SK-N-SH treated with all-trans-retinoic acid at 6 μM for 48 hours (cell line): ENCODE data around the gene SPATA3.

Source experiments
- ATAC-seq: fragments of 200-7000 bp; cut with Tn5 transposase; 3 replicates; pipeline ENCODE4 v1.9.1; 2020; ENCODE audit warnings: mild to moderate bottlenecking, moderate library complexity
- ARNTL ChIP-seq: fragments of 450-650 bp; formaldehyde crosslinking; IDR thresholded peaks from 2 replicates; pipeline ENCODE4 v1.5.0; 2020; ENCODE audit warnings: low read depth, mild to moderate bottlenecking, moderate library complexity, borderline replicate concordance
- CSDC2 ChIP-seq: fragments of 250-450 bp; sonication (Bioruptor Pico); IDR thresholded peaks from 2 replicates; pipeline ENCODE4 v1.5.0; 2020; ENCODE audit warnings: mild to moderate bottlenecking, moderate library complexity
- ESRRG ChIP-seq: fragments of 250-450 bp; sonication (Bioruptor Pico); IDR thresholded peaks from 2 replicates; pipeline ENCODE4 v1.6.1; 2021; ENCODE audit warnings: mild to moderate bottlenecking
- GLIS3 ChIP-seq: fragments of 250-450 bp; sonication (Bioruptor Pico); IDR thresholded peaks from 2 replicates; pipeline ENCODE4 v1.5.0; 2020; ENCODE audit warnings: mild to moderate bottlenecking, moderate library complexity
- ISL1 ChIP-seq: fragments of 250-450 bp; sonication (Bioruptor Pico); IDR thresholded peaks from 2 replicates; pipeline ENCODE4 v2.1.2; 2022; ENCODE audit warnings: mild to moderate bottlenecking, moderate library complexity
- OSR1 ChIP-seq: fragments of 250-450 bp; sonication (Bioruptor Pico); IDR thresholded peaks from 2 replicates; pipeline ENCODE4 v1.8.0; 2022; ENCODE audit warnings: moderate library complexity, mild to moderate bottlenecking, inconsistent platforms
- PPARA ChIP-seq: fragments of 250-450 bp; sonication (Bioruptor Pico); IDR thresholded peaks from 2 replicates; pipeline ENCODE4 v1.5.0; 2020; ENCODE audit warnings: mild to moderate bottlenecking, borderline replicate concordance
- RARB ChIP-seq: fragments of 250-450 bp; sonication (Bioruptor Pico); IDR thresholded peaks from 2 replicates; pipeline ENCODE4 v1.8.0; 2021; ENCODE audit warnings: mild to moderate bottlenecking, moderate library complexity
- SNAI2 ChIP-seq: fragments of 250-450 bp; sonication (Bioruptor Pico); IDR thresholded peaks from 2 replicates; pipeline ENCODE4 v1.5.0; 2020; ENCODE audit warnings: mild to moderate bottlenecking, moderate library complexity
- TCF4 ChIP-seq: fragments of 250-450 bp; sonication (Bioruptor Pico); IDR thresholded peaks from 2 replicates; pipeline ENCODE4 v1.8.0; 2021; ENCODE audit warnings: mild to moderate bottlenecking, moderate library complexity, borderline replicate concordance
- TOX ChIP-seq: fragments of 250-450 bp; sonication (Bioruptor Pico); IDR thresholded peaks from 2 replicates; pipeline ENCODE4 v1.8.0; 2021; ENCODE audit warnings: mild to moderate bottlenecking, moderate library complexity, borderline replicate concordance
- ZC3H10 ChIP-seq: fragments of 250-450 bp; sonication (Bioruptor Pico); IDR thresholded peaks from 2 replicates; pipeline ENCODE4 v1.5.1; 2021; ENCODE audit warnings: mild to moderate bottlenecking, moderate library complexity
- ZFP3 ChIP-seq: fragments of 250-450 bp; sonication (Bioruptor Pico); IDR thresholded peaks from 2 replicates; pipeline ENCODE4 v1.5.0; 2020; ENCODE audit warnings: mild to moderate bottlenecking, moderate library complexity
- ZFP30 ChIP-seq: fragments of 450-650 bp; formaldehyde crosslinking; IDR thresholded peaks from 2 replicates; pipeline ENCODE4 v1.5.0; 2022; ENCODE audit warnings: mild to moderate bottlenecking, moderate library complexity
- ZNF565 ChIP-seq: fragments of 450-650 bp; formaldehyde crosslinking; conservative IDR thresholded peaks from 2 replicates; pipeline ENCODE4 v1.5.0; 2020; ENCODE audit warnings: low read depth, mild to moderate bottlenecking, moderate library complexity
- ZNF70 ChIP-seq: fragments of 450-650 bp; formaldehyde crosslinking; IDR thresholded peaks from 2 replicates; pipeline ENCODE4 v1.5.0; 2020; ENCODE audit warnings: mild to moderate bottlenecking, moderate library complexity
- ZNF8 ChIP-seq: fragments of 450-650 bp; formaldehyde crosslinking; IDR thresholded peaks from 2 replicates; pipeline ENCODE4 v1.5.0; 2020; ENCODE audit warnings: mild to moderate bottlenecking, moderate library complexity
- TF ChIP-seq, protein P1 (sequence below): fragments of 250-450 bp; sonication (Bioruptor Pico); IDR thresholded peaks from 2 replicates; pipeline ENCODE4 v1.5.1; 2021; ENCODE audit warnings: mild to moderate bottlenecking, moderate library complexity
- TF ChIP-seq, protein P2 (sequence below): fragments of 250-450 bp; sonication (Bioruptor Pico); IDR thresholded peaks from 2 replicates; pipeline ENCODE4 v1.8.0; 2021; ENCODE audit warnings: low read depth, mild to moderate bottlenecking, moderate library complexity, borderline replicate concordance
- TF ChIP-seq, protein P3 (sequence below): fragments of 250-450 bp; sonication (Bioruptor Pico); IDR thresholded peaks from 2 replicates; pipeline ENCODE4 v1.8.0; 2020; ENCODE audit warnings: mild to moderate bottlenecking, moderate library complexity, borderline replicate concordance
- TF ChIP-seq, protein P4 (sequence below): fragments of 250-450 bp; sonication (Bioruptor Pico); IDR thresholded peaks from 2 replicates; pipeline ENCODE4 v1.5.1; 2020; ENCODE audit warnings: low read depth, mild to moderate bottlenecking, moderate library complexity
- TF ChIP-seq, protein P5 (sequence below): fragments of 250-450 bp; sonication (Bioruptor Pico); IDR thresholded peaks from 2 replicates; pipeline ENCODE4 v1.5.0; 2020; ENCODE audit warnings: mild to moderate bottlenecking, moderate library complexity

The SPATA3 gene

DNA sequence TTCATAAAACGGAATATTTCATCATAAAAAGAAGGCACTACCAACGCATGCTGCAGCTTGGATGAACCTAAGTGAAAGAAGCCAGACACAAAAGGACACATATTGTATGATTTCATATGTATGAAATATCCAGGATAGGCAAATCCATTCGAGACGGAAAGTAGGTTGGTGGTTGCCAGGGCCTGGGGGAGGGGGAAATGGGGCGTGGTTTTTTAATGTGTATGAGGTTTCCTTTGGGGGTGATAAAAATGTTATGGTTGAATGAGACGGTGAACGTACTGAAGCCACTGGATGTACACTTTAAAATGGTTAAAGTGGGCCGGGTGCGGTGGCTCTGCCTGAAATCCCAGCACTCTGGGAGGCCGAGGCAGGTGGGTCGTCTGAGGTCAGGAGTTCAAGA lies 20.0 kb upstream of the SPATA3 start:
- no peak for ATAC-seq
- TF ChIP-seq ZNF565 (CRISPR knock-in tag) (no peak), ARNTL (CRISPR knock-in tag) (no peak), CSDC2 (CRISPR knock-in tag) (no peak)

DNA sequence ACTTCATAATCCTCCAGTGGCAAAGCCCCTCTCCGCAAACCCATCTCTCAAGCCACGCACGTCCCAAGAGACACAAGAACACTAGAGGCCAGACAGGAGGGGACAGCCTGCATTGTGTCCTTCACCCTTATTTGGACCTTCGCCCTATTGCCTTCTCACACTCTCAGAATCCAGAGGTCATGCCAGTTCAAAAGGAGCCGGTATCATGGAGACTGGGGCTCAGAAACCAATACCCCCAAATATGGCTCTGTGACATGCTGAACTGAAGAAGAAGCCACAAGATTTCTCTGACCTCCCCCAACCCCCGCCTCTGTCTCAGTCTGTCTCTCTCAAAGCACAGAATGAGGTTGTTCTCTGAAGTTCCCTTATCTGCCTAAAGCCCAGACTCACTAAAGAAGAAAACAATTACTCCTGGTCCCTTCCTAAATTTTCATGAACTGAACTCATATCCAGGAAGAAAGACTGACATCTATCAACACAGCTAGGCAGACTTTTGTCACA lies 19.2 kb upstream of the SPATA3 start:
- TF ChIP-seq, protein P1, sequence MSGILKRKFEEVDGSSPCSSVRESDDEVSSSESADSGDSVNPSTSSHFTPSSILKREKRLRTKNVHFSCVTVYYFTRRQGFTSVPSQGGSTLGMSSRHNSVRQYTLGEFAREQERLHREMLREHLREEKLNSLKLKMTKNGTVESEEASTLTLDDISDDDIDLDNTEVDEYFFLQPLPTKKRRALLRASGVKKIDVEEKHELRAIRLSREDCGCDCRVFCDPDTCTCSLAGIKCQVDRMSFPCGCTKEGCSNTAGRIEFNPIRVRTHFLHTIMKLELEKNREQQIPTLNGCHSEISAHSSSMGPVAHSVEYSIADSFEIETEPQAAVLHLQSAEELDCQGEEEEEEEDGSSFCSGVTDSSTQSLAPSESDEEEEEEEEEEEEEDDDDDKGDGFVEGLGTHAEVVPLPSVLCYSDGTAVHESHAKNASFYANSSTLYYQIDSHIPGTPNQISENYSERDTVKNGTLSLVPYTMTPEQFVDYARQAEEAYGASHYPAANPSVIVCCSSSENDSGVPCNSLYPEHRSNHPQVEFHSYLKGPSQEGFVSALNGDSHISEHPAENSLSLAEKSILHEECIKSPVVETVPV (CRISPR knock-in tag) = no peak
- TF ChIP-seq ZC3H10 (CRISPR knock-in tag) (no peak), ISL1 (no peak), CSDC2 (CRISPR knock-in tag) (no peak), ZFP30 (CRISPR knock-in tag) (no peak), TOX (CRISPR knock-in tag) (no peak), ZNF8 (no peak), ZNF565 (CRISPR knock-in tag) (no peak), RARB (CRISPR knock-in tag) (no peak), ESRRG (CRISPR knock-in tag) (no peak), OSR1 (CRISPR knock-in tag) (no peak), TCF4 (CRISPR knock-in tag) (no peak), ZNF70 (CRISPR knock-in tag) (no peak), SNAI2 (CRISPR knock-in tag) (no peak), ZFP3 (CRISPR knock-in tag) (no peak), GLIS3 (CRISPR knock-in tag) (no peak)
- TF ChIP-seq, protein P2, sequence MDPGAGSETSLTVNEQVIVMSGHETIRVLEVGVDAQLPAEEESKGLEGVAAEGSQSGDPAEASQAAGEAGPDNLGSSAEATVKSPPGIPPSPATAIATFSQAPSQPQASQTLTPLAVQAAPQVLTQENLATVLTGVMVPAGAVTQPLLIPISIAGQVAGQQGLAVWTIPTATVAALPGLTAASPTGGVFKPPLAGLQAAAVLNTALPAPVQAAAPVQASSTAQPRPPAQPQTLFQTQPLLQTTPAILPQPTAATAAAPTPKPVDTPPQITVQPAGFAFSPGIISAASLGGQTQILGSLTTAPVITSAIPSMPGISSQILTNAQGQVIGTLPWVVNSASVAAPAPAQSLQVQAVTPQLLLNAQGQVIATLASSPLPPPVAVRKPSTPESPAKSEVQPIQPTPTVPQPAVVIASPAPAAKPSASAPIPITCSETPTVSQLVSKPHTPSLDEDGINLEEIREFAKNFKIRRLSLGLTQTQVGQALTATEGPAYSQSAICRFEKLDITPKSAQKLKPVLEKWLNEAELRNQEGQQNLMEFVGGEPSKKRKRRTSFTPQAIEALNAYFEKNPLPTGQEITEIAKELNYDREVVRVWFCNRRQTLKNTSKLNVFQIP = no peak
- TF ChIP-seq, protein P3, sequence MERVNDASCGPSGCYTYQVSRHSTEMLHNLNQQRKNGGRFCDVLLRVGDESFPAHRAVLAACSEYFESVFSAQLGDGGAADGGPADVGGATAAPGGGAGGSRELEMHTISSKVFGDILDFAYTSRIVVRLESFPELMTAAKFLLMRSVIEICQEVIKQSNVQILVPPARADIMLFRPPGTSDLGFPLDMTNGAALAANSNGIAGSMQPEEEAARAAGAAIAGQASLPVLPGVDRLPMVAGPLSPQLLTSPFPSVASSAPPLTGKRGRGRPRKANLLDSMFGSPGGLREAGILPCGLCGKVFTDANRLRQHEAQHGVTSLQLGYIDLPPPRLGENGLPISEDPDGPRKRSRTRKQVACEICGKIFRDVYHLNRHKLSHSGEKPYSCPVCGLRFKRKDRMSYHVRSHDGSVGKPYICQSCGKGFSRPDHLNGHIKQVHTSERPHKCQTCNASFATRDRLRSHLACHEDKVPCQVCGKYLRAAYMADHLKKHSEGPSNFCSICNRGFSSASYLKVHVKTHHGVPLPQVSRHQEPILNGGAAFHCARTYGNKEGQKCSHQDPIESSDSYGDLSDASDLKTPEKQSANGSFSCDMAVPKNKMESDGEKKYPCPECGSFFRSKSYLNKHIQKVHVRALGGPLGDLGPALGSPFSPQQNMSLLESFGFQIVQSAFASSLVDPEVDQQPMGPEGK = no peak
- TF ChIP-seq, protein P4, sequence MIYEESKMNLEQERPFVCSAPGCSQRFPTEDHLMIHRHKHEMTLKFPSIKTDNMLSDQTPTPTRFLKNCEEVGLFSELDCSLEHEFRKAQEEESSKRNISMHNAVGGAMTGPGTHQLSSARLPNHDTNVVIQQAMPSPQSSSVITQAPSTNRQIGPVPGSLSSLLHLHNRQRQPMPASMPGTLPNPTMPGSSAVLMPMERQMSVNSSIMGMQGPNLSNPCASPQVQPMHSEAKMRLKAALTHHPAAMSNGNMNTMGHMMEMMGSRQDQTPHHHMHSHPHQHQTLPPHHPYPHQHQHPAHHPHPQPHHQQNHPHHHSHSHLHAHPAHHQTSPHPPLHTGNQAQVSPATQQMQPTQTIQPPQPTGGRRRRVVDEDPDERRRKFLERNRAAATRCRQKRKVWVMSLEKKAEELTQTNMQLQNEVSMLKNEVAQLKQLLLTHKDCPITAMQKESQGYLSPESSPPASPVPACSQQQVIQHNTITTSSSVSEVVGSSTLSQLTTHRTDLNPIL (CRISPR knock-in tag) = no peak
- TF ChIP-seq, protein P5, sequence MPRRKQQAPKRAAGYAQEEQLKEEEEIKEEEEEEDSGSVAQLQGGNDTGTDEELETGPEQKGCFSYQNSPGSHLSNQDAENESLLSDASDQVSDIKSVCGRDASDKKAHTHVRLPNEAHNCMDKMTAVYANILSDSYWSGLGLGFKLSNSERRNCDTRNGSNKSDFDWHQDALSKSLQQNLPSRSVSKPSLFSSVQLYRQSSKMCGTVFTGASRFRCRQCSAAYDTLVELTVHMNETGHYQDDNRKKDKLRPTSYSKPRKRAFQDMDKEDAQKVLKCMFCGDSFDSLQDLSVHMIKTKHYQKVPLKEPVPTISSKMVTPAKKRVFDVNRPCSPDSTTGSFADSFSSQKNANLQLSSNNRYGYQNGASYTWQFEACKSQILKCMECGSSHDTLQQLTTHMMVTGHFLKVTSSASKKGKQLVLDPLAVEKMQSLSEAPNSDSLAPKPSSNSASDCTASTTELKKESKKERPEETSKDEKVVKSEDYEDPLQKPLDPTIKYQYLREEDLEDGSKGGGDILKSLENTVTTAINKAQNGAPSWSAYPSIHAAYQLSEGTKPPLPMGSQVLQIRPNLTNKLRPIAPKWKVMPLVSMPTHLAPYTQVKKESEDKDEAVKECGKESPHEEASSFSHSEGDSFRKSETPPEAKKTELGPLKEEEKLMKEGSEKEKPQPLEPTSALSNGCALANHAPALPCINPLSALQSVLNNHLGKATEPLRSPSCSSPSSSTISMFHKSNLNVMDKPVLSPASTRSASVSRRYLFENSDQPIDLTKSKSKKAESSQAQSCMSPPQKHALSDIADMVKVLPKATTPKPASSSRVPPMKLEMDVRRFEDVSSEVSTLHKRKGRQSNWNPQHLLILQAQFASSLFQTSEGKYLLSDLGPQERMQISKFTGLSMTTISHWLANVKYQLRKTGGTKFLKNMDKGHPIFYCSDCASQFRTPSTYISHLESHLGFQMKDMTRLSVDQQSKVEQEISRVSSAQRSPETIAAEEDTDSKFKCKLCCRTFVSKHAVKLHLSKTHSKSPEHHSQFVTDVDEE (CRISPR knock-in tag) = no peak
- ATAC-seq = no peak

DNA sequence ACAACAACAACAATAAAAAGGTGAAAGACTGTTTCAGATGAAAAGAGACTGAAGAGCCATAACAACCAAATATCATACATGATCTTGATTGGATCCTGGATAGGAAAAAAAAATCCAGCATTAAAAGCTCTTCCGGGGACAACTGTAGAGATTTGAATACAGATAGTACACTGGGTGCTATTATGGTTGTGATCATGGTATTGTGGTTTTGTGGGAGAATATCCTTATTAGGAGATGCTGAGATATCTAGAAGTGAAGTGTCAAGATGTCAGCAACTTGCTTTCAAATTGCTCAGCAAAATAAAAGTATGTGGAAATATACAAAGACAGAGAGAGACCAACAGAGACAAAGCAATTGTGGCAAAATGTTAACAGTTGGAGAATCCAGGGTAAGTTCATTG lies 15.5 kb upstream of the SPATA3 start:
- no peak for ATAC-seq
- no peak for TF ChIP-seq GLIS3 (CRISPR knock-in tag)
- TF ChIP-seq, protein P1 (CRISPR knock-in tag) = no peak
- TF ChIP-seq, protein P2 = no peak
- TF ChIP-seq, protein P3 = no peak
- TF ChIP-seq PPARA (CRISPR knock-in tag) = no peak
- TF ChIP-seq, protein P4 (CRISPR knock-in tag) = no peak
- TF ChIP-seq ESRRG (CRISPR knock-in tag) = no peak
- TF ChIP-seq ZNF565 (CRISPR knock-in tag) = no peak
